ENCODE measurements around the gene MCC.
A peak's percentile ranks its signal among the peaks of the same experiment; 100 is the strongest.
"Not testable (repeated sequence)": the region's sequence is repeated elsewhere in the genome, so short reads cannot be mapped to it uniquely, and the experiment has no call there.

The MCC gene

DNA sequence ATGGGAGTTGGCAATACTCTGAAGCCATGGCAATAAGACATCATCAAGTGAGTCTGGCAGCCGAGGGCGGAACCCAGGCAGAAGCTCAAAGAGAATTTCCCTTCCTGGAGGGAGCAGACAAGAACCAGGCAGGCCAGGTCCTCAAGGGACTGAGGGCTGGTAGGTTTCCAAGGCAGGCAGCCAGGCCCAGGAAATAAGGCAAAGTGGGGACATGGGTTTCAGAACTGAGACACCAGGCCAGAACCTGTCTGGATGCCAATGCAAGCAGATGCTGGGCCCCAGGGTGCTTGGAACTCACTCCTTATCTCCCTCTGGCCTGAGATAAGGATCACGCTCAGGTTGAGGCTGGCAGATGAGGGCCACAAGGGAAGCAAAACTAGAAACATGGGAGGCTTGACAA lies 62.3 kb downstream of the MCC start:
- DNase-seq (ENCODE audit: low read depth in 2 of 2) = no peak

- no peak for DNase-seq (ENCODE audit: low read depth in 2 of 2)
Observed at GRCh38 chr5:113421693-113422092, 66.6 kb downstream of the MCC start.

DNA sequence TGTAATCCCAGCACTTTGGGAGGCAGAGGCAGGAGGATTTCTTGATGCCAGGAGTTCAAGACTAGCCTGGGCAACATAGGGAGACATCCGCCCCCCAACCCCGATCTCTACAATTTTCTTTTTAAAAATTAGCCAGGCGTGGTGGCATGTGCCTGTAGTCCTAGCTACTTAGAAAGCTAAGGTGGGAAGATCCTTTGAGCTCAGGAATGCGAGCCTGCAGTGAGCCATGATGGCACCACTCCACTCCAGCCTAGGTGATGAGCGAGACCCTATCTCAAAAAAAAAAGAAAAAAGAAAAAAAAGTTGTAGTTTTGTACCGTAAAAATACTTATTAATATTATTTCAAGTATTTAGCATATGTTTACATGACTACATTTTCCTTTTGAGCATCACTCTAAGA lies 82.7 kb downstream of the MCC start:
- DNase-seq (ENCODE audit: low read depth in 2 of 2) = no peak

GRCh38 chr5:113404269-113404668 lies 84.0 kb downstream of the MCC start:
- no peak for DNase-seq (ENCODE audit: low read depth in 2 of 2)

DNA sequence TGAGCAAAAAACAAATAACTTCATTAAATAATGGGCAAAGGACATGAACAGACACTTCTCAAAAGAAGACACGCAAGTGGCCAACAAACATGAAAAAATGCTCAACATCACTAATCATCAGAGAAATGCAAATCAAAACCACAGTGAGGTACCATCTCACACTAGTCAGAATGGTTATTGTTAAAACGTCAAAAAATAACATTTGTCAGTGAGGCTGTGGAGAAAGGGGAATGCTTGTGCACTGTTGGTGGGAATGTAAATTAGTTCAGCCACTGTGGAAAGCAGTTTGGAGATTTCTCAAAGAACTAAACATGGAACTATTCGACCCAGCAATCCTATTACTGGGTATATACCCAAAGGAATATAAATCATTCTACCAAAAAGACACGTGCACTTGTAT lies 90.3 kb downstream of the MCC start:
- DNase-seq (ENCODE audit: low read depth in 2 of 2) = not testable (repeated sequence)

DNA sequence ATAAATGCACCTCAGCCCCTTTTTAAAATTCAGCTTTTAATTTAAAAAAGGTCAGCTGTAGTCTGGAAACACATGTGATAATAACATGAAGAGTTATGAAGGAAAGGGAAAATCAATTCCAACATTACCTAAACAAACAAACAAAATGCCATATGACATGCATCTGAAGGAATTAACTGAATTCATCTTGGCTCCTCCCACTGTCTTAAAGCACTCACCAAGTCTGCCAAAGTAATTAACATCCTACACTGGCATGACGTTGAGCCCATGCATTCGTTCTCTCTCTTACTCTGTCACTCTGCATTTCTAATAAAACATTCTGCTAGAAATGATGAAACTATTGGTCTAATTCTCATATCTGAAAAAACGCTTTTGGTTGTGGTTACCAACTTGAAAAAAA lies 91.2 kb downstream of the MCC start:
- no peak for DNase-seq (ENCODE audit: low read depth in 2 of 2)

DNA sequence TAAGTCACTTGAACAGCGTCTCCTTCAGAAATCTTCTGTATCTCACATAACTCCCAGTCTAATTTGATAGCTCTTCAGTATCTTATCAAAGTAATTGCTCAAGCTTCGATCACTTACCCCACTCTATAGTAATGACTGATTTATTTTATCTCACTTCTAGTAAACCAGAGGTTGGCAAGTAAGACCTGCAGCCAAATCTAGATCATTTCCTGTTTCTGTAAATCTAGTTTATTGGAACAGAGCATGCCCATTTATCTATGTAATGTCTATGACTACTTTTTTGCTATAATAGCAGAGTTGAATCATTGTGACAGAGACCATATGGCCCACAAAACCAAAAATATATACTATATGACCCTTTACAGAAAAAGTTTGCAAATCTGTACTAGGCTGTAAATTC lies 93.6 kb downstream of the MCC start:
- no peak for DNase-seq (ENCODE audit: low read depth in 2 of 2)

GRCh38 chr5:113390224-113390623 lies 98.0 kb downstream of the MCC start:
- no peak for DNase-seq (ENCODE audit: low read depth in 2 of 2)

DNA sequence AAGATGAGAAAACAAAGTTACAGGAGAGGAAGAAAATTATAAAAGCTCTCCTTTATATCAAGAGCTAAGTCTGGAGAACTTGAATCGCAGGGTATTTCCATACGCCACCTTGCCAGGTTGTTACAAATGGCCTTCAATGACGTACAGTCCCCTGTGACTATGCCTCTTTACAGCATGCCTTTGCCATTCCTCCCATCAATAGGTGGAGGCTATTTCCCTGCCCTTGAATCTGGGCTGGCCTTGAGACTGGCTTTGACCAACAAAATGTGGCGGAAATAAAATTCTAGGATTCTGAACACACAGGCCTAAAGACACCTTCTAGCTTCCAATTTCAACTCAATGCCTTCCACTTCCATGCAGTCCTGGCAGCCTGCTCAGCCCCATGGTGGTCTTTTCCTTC lies 99.1 kb downstream of the MCC start:
- DNase-seq (ENCODE audit: low read depth in 2 of 2) = no peak

GRCh38 chr5:113387844-113388243 lies 100.4 kb downstream of the MCC start:
- no peak for DNase-seq (ENCODE audit: low read depth in 2 of 2)

DNA sequence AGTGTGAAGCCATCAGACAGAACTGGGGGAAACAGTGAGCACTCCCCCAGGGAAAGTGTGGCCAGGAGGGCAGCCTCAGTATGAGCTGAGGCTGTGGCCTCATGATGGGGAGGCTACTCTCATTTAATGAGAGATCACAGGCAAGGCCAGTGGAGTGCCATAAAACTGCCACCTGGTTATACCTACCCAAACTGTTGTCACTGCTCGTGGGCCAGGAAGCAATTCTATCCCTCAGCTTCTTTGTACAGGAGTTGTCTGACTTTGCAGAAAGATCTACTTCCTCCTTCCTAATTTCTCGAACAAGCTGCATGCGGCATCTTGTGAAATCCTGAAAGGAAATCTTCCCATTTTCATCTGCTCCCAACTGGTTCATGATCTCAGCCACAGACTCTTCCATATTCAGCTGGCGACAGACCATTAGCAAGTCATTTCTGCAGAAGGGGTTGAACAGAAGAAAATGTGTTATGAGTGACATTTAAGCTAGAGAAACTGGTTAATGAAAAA lies 103.4 kb downstream of the MCC start:
- no peak for DNase-seq (ENCODE audit: low read depth in 2 of 2)

GRCh38 chr5:113382731-113383130 lies 105.5 kb downstream of the MCC start:
- no peak for DNase-seq (ENCODE audit: low read depth in 2 of 2)

- DNase-seq (ENCODE audit: low read depth in 2 of 2) = no peak
Observed at GRCh38 chr5:113381791-113382190, 106.5 kb downstream of the MCC start.

- no peak for DNase-seq (ENCODE audit: low read depth in 2 of 2)
Observed at GRCh38 chr5:113380807-113381326, 107.4 kb downstream of the MCC start.

DNA sequence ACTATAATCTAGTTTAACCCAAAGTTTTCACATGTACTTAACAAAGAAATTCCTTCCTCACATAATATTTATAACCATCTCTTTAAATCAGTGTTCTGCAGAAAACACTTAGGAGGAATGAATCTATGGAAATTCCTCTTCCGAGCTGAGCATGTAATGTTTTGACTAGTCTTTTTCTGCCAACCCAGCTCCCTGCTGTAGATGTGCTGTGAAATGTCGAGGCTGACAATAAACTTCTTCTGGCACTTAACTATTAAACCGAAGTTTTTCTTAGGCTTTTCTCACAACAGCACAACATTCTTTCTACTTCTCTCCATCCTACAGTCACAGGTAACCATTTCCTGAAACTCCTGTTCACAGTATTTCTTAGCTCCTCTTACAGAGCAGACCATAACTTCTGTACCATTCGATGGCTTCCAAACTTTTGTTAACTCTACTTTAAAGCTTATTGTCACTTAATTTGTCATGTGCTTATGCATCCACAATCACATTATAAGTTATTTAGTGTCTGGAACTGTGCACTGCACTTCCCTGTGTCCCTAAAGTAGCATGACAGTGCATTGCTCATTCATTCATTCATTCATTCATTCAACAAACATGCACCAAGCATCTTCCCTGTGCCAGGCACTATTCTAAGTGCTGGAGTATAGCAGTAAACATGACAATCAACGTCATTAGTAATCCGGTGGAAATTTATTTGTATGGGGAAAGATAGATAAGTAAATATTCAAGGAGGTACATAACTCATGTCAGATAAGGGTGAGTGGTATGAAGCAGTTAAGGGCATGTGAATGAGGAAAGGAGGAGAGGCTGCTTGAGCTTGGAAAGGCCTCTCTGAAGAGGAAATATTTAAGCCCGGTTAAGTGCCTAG lies 108.1 kb downstream of the MCC start:
- no peak for DNase-seq (ENCODE audit: low read depth in 2 of 2)

GRCh38 chr5:113378959-113379541 lies 109.2 kb downstream of the MCC start:
- peak; percentile 12 to 20 for DNase-seq (ENCODE audit: low read depth in 2 of 2)

- DNase-seq (ENCODE audit: low read depth in 2 of 2) = no peak
Observed at GRCh38 chr5:113378514-113378913, 109.7 kb downstream of the MCC start.

DNA sequence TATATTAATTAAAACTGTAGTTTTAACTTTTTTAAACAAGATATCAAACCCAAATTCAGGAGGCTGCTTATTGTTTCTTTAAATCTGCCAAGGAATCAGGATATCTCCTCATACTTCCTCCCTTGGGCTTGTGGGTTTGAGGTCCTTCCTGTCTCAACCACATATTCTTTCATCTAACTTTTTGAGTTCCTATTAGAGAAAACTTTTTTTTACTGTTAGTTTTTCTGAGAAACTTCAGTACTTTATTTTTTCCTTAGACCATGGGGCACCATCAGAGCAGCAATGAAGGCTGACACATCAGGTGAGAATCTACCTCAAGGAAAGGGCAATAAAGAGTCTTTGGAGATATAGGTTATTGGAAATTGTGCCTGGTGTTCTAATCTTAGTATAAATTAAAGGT lies 110.2 kb downstream of the MCC start:
- DNase-seq (ENCODE audit: low read depth in 2 of 2) = no peak

- no peak for DNase-seq (ENCODE audit: low read depth in 2 of 2)
Observed at GRCh38 chr5:113376640-113377039, 111.6 kb downstream of the MCC start.

- DNase-seq (ENCODE audit: low read depth in 2 of 2) = no peak
Observed at GRCh38 chr5:113375480-113376060, 112.7 kb downstream of the MCC start.

DNA sequence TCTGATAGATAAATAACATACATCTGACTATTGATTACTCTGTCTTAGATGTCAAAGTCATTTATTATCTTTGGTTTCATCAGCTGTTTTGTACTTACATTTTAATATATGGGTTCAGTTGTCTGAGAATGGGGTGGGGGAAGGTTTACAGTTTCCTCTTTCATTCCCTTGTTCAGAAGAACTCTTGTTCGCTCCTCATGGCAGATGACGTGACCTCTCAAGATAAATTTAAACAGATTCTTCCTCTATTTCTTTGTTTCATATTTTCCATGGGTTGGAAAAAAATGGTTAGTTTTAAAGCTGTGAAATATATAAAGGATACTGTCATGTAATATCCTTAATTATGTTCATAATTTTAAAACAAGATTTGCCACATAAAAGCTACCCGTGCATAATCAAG lies 114.8 kb downstream of the MCC start:
- DNase-seq (ENCODE audit: low read depth in 2 of 2) = no peak

- no peak for DNase-seq (ENCODE audit: low read depth in 2 of 2)
Observed at GRCh38 chr5:113371721-113372196, 116.5 kb downstream of the MCC start.

DNA sequence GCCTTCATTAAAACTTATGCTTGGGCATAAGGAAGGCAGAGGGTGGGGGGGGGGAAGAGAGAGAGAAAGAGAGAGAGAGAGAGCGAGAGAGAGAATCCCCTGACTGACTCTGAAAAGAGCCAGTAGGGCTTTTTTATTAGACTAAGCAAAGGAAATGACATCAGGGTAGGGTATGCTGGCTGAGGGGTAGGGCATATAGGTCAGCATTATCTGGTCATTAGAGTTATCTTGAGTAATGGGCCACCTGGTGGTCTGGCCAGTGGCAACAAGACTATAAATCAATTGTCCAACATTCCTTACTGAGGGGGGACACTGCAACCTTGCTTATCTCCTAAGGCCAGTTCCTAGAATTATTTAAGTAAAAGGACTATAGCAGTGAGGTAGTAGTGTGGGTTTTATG lies 120.7 kb downstream of the MCC start:
- no peak for DNase-seq (ENCODE audit: low read depth in 2 of 2)

All from stimulated activated CD4-positive, alpha-beta T cell treated with anti-CD3 and anti-CD28 coated beads, Interleukin-1b, Interleukin-23, amount 100 ng/mL, for 1 hour (primary cell).